ENCODE data around the gene ODAD3.
"Not testable (repeated sequence)": the region's sequence is repeated elsewhere in the genome, so short reads cannot be mapped to it uniquely, and the experiment has no call there.

Gene ODAD3

DNA sequence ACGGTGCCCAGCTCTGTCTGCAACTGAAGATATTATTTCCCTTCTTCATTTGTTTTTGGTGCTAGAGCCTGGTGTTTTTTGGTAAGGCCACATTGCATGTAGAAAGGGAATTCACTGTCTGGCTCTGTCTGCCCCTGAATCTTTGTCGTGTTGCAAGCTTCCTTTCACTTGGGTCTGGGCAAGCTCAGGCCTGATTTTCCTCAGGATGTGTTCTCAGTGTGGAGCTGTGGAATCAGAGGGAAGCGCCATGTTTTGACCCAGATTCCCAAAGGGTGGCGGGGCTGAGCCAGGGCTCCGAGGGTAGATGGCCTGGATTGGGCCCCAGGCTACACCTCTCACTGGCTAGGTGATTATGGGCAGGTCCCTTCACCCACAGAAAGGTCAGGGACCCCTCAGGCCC lies 9.1 kb upstream of the ODAD3 start:
- DNase-seq, result no peak

DNA sequence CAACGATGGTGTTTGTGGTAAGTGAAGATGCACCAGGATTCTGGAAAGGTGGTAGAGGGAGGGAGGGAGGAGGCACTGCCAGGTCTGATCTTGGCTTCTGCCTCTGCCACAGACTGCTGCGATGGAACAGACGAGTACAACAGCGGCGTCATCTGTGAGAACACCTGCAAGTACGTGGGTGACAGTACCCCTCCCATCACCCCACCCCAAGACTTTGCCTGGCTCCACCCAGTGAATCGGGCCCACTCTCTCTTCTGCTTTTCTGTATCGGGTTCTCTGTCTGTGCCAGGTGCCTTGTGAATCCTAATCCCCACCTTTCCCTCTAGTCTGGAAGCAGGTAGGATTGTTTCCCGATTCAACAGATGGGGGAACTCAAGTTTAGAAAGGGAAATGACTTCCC lies 3.0 kb upstream of the ODAD3 start:
- no peak for DNase-seq

DNA sequence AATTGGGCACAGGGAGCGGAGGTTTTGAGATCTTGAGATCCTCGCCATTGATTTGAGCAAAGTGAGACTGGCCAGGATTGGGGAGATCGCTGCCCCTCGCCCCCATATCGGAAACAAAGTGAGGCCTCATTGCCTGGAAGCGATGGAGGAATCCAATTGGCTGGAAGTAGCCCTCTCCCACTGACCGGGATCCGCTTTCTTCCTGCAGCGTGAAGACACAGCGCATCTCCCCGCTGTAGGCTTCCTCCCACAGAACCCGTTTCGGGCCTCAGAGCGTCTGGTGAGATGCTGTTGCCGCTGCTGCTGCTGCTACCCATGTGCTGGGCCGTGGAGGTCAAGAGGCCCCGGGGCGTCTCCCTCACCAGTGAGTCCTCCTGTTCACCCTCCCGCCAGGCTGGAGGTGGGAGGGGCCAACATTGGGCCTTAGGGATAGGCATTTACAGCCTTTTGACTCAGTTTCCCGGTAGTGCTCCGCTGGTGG lies 952 bp upstream of the ODAD3 start:
- peak in 1 of 51 donors; percentile 15 for DNase-seq

DNA sequence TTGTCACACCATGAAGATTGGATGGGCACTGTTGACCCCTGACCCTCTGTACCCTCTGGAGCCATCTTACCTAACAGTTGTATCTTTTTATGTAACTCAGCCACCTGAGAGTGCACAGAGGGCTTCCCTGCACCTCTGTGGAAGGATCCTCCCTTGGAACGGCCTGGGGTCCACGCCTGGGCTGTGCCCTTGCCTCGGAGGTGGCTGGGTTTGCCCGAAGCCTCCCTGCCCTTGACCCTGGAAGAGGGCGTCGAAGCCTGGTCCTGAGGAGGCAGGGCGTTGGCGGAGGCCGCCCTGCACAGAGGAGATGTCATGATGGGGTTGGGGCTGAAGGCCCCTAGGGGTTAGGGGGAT lies 241 bp downstream of the ODAD3 start:
- no peak for DNase-seq

DNA sequence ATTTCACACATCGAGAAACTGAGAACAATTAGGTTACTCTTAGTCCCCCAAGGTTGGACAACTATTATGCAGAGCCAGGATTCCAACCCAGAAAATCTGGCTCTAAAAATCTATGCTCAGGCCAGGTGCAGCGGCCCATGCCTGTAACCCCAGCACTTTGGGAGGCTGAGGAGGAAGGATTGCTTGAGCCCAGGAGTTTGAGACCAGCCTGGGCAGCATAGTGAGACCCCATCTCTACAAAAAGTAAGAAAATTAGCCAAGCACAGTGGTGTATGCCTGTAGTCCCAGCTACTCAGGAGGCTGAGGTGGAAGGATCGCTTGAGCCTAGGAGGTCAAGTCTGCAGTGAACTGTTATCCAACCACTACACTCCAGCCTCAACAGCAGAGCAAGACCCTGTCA lies 1.4 kb downstream of the ODAD3 start:
- not testable (repeated sequence) for DNase-seq

DNA sequence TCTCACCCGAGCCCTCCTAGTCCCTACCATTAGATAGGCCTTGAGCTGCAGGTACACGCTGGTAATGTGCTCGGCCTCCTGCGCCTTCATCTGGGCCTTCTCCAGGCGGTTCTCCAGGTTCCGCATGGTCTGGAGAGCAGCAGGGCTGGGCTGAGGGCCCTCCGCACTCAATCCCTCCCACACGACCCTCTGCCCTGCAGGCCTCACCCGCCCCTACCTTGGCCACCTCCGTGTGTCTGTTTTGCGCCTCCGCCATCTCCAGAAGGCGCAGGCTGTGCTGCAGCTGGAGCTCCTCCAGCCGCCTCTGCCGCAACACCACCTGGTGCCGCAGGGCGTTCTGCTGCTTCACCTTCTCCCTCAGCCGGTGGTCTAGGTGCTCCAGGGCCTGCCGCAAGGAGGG lies 8.3 kb downstream of the ODAD3 start:
- DNase-seq, result no peak

DNA sequence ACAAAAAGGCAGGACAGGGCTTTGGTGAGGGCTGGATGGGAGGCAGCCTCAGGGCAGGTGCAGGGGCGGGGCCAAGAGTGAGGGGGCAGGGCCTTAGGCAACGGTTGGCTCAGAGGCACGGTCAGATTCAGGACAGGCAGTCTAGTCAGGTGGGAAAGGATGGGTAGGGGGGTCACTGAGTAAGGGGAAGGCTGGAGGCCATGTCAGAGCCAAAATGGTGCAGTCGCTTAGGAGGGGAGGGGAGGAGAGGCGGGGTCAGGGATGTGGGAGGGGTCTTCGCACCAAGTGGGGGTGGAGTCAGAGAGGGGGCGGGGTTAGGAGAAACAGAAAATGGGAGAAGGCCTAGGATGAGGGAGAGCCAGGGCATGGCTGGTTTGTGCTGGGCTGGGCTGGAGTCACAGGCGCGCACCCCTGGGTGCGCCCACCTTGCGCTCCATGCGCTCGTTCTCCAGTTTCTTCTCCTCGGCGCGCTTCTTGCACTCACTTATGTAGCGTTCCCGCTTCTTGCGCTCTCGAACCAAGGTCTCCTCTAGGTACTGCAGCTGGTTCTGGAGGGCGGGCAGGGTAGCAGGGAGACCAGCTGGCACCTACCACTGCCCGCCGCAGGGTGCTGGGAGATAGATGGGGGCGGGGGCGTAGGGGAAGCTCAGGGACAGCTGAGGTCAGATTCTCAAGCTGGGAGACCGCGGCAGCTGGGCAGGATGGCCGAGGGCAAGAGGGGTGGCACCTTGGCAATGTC lies 9.0 kb downstream of the ODAD3 start:
- DNase-seq, result no peak

DNA sequence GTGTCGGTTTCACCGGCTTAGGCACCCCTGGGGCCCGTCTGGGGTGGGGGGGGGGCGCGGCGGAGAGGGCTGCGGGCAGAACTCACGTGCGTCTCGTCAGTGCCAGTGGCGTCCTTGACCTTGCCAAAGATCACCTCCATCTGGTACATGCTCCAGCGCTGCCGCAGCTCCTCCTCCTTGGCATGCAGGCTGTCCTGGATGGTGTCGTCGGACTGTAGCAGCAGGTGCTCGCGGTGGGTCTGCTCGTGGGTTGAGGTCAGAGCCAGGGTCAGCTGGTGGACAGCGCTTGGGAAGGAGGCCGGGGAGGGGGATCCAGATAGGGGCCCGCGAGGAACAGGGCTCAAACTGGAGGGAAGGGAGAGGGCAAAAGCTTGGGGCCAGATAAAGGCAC lies 11.1 kb downstream of the ODAD3 start:
- no peak for DNase-seq

DNA sequence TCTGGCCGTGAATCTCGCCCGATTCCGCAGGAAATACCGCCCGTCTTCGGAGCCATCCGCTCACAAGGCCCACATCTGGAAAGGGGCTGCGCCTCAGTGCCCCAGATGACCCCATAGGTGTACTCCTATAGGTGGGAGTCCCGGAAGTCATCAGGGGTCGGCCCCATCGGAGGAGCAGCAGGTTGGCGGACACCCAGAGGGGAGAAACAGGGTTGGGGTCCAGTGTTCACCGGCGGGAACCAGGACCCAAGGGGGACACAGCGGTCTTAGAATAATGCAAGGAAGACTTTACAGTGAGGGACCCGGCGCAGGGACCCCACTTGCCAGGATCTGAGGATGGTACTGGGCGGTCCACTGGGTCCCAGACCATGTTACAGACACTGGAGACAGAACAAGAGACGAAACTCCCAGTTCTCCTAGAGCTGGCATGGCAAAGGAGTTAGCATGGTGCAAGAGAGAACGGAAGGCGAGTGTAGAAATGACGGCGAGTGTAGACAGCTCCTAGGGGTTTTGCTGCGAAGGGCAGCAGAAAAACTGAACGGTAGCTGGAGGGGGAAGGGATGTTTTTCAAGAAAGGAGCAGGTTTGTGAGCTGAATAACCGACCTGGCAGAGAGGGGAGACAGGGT lies 11.6 kb downstream of the ODAD3 start:
- no peak for DNase-seq

DNA sequence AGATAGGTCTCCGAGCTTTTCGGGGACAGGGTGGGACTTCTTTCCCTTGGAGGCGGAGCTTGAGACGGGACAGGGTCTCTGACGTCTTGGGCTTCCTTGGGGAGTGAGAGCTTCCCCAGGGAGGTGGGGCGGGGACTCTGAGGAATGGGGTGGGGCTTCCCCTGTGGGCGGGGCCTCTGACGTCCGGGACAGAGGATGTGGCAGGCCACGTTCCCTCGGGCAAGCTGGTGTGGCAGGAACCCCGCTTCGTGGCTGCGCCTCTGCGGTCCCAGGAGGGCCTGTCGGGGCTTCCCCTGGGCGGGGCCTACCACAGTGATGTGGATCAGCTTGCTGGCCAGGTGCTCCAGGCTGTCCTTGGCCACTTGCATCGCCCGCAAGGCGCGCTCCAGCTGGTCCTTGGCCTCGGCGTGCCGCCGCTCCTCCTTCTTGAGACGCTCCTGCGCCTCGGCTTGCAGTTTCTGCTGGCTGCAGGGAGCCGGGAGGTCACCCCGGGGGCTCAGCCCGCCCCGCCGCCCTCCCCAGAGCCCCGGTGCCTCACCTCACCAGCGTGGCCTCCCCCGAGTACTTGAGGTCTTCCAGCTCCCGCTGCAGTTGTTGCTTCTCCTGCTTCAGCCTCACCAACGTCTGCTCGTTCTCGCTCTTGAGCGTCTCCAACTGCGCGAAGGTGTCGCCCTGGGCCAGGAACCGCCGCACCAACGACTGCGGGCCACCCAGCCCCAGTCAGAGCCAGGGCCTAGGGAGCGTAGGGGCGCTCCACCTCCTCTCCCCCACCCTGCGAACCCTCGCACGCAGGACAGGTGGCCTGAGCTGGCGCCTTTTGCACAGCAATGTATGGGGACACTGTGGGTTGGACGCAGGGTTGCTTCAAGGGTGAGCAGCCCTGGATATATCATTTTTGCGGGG lies 12.5 kb downstream of the ODAD3 start:
- DNase-seq, result peak in 25 of 51 donors; percentile 6 to 60 (median 25)

DNA sequence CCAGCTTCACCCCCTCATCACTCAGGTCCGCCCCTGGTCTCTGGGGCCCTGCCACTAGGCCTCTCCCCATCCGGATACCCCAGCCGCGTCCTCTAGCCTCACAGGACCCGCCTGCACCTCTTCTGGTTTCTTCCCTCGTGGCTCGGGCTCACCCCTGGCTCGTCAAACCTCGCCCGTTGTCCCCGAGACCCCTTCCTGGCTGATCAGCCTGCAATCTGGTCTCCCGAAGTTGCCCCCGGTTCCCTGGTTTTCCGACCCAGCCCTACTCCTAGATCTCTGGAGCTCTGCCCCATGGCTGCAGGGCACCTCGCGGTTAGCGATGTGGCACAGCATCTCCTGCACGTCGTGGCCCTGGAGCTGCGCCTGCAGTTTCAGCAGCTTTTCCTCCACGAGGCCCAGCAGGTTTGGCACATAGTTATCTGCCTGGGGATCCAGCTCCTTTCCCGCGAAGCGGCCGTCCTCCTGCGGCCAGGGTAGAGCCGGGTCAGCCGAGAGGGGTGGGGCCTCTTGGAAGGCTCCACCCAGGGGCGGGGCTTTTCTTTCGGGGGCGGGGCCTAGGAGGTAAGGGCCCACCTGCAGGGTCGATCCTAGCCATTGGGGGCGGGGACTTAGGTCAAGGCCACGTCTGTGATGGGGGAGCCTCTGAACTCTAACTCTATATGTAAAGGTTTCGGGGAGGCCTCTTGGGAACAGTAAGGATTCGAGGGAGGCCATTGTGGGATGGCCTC lies 13.4 kb downstream of the ODAD3 start:
- DNase-seq, result peak in 5 of 51 donors; percentile 4 to 22 (median 11)

DNA sequence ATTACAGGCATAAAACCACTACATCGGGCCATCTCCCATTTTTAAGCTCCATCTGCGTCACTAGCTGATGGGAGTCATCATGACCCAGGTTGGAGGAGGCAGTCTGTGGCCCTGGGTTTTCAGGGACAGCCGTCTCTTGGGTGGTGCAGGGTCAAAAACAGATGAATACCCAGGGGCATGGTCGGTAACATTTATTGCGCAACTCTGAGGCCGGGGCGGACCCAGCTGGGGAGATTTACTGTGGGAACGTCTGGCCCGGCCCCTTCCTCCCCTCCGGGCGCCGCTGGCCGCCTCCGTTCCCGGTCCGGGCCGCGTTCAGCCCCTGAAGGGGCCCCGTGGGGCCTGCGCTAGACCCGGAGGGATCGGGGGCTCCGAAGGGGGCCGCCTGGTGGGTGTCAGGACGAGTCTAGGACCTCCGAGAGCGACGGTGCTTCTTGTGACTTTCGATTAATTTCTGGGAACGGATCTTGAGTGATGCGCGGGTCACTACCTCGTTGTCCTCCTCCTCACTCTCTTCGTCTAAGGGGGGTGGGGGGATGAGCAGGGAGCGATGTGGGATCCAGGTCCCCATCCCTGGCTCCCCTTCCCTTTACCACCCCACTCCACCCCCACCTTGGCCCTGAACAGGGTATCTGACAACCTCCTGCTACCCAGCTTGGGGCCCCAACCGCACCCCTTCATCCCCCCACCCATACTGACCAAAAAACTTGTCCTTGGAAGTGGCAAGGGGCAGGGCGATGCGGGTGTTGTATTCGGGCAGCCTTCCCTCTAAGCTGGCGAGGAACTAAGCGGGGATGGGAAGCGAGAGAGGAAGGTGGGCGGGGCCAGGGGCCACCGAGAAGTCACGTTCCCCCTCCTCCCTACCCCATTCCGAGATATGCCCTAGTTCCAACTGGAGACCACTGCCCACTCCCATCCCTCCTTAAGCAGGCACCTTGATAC lies 14.2 kb downstream of the ODAD3 start:
- peak in 14 of 51 donors; percentile 3 to 39 (median 12) for DNase-seq

DNA sequence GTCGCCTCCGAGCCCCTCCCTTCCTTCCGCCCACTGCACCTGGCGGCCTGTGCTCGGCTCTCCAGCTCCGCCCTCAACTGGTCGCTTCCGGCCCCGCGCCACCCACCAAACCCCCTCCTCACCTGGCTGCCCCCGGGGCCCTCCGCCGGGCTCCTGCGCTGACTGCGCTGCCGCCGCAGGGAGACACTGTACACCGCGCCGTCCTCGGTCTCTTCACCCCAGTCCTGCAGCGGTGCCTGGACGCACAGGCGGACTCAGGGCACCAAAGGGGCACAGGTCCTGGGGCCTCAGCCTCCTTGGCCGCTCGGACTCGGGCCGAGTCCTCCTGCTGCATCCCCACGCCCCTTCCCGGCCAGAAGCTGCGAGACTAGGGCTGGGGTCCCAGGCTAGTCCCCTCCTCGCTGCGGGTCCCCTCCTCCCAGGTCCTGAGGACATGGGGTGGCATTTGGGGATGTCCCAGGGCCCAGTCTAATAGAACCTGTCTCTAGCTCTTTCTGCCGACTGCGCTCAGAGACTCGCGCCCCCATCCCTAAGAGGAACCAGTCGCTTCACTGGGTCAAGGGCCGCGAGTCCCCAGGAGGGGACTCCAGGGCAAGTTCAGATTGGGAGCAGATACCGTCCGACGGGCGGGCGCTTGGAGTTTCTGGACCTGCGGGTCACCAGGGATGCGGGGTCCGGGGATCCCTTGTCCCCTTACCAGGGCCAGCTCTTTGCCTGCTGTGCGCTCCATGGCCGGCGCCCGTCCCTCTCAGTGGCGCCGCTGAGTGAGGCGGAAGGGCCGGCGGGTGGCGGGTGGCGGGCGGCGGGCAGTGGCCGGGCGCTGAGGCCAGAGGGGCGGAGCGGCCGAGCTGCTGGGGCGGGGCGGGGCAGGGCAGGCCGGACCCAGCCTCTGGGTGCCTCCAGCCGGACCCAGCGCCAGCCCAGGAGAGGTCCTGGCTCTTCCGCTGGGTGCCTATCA lies 16.1 kb downstream of the ODAD3 start, which contains the start of gene RGL3:
Gene RGL3, minus strand, starts transcription at position 766 of the 958 bp plus-strand sequence. Its CDS starts 36 bp downstream, at position 730.
- DNase-seq, result peak in 13 of 51 donors; percentile 8 to 52 (median 20)

DNA sequence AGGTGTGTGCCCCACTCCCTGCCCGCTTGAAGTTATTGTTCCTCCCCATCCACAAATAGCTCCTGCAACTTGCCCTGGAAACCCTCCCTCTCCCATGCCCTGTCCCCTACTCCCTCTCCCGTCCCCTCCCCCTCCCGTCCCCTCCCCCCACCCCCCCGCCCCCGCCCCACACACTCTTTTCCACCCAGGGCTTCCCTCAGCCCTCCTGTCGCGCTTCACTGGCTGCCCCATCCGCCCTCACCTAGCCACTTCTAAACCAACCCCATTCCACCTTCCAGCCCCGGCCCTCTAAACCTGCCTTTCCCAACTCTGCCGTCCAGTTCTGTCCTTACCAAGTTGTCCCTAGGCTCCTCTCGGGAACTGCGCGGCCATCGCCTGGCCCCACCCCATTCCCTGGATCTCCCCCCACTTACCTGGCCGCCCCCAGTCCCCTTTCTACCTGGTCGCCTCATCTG lies 16.8 kb downstream of the ODAD3 start:
- no peak for DNase-seq

DNA sequence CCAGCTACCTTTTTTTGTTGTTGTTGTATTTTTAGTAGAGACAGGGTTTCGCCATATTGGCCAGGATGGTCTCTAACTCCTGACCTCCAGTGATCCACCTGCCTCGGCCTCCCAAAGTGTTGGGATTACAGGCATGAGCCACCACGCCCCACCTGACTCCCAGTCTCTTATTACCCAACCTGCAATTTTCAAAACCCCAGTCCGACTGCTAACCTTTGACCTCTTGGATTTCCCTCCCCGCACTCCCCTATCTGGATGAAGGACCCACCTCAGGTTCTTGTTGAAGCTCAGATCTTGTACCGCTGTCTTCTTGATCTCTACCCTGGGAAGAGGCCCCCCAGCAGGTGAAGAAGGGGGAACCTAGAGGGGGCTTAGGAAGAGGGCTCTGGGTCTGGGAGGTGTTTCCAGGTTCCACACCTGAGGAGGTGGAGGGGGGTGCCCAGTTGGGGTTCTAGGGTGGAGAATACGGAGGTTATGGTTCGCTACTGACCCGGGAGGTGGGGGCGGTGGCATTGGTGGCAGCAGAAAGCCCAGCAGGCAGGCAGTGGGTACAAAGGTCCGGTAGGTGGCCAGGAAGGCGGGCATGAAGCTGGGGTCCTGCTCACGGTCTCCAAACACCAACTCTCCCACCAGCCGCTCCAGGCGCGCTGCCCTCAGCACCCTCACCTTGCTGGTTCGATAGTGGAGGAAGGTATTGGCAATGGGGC lies 18.4 kb downstream of the ODAD3 start:
- no peak for DNase-seq

DNA sequence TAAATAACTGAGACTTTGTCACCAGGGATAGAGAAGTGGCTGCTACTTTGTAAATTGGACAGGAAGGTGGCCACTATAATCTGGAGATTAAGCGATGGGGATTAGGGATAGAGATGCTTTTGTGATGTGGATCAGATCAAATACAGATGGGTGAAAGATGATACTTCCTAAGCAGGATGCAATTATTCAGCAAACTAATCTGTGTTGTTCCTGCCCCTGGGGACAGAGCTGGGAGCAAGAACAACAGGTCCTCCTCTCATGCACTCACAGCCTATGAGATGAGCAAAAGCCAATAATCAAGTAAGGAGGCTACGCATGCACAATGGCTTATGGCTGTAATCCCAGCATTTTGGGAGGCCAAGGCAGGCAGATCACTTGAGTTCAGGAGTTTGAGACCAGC lies 20.4 kb downstream of the ODAD3 start:
- no peak for DNase-seq

DNA sequence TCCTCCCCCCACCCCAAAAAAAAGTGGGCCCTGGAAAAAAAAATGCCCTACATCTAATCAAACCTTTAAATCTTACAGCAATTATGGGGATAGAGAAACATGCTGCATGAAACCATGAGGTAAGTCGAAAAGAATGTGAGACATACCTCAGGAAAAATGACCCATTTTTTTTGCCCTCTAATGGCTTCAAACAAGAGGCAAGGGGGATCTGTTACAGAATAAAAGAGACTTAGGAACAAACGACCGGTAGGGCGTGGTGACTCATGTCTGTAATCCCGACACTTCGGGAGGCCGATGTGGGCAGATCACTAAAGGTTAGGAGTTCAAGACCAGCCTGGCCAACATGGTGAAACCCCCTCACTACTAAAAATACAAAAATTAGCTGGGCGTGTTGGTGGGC lies 24.2 kb downstream of the ODAD3 start:
- DNase-seq, result no peak

DNA sequence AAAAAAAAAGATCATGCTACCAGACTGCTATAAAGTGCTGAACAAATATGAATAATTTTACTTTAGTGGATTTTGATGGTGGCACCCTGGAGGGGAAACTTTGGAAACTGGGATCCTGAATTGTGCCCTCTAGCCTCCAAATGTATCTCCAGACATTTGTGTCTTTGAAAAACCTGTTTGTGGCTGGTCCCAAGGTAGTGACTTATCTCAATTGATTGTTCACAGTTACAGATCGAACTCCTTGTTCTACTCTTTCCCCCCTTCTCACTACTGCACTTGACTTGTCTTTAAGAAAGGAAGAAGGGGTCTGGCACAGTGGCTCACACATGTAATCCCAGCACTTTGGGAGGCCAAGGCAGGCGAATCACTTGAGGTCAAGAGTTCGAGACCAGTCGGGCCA lies 26.3 kb downstream of the ODAD3 start:
- no peak for DNase-seq

All from hypothalamus (tissue), 51 donors.